ENCODE measurements around the gene TRAPPC5.

TRAPPC5 gene

GRCh38 chr19:7661744-7662538 is 18.7 kb upstream of the TRAPPC5 start:
- no peak for DNase-seq (ENCODE audit: extremely low spot score)
- ChIA-PET CTCF (interaction anchor here (1.0 kb wide), 1 partner anchor 10 kb away, joined by 4 read pairs; no protein-coding TSS in a partner anchor), POLR2A (interaction anchor here (2.2 kb wide), 1 partner anchor 19 kb away, joined by 7 read pairs; the partner anchor contains the start of gene TRAPPC5)
- TF ChIP-seq CTBP1 (IDR thresholded peaks at IDR 0.05; ENCODE audit: borderline replicate concordance) (no peak), ARNT (IDR thresholded peaks at IDR 0.05) (no peak)

- no peak for DNase-seq (ENCODE audit: extremely low spot score)
- TF ChIP-seq CTBP1 (IDR thresholded peaks at IDR 0.05; ENCODE audit: borderline replicate concordance) (no peak), PKNOX1 (IDR thresholded peaks at IDR 0.05) (no peak), BHLHE40 (IDR thresholded peaks at IDR 0.05; ENCODE audit: borderline replicate concordance) (no peak), ZNF384 (IDR thresholded peaks at IDR 0.05) (no peak), SP1 (IDR thresholded peaks at IDR 0.05) (no peak), SUZ12 (IDR thresholded peaks at IDR 0.05) (no peak), NFRKB (IDR thresholded peaks at IDR 0.05) (no peak), LEF1 (IDR thresholded peaks at IDR 0.05; ENCODE audit: borderline replicate concordance) (no peak), ELF4 (IDR thresholded peaks at IDR 0.05) (no peak), L3MBTL2 (conservative IDR thresholded peaks at IDR 0.05) (no peak), FOXK2 (IDR thresholded peaks at IDR 0.05) (no peak), ARNT (IDR thresholded peaks at IDR 0.05) (no peak), FOXA1 (IDR thresholded peaks at IDR 0.05) (no peak), FOXM1 (IDR thresholded peaks at IDR 0.05; ENCODE audit: borderline replicate concordance) (no peak)
- ChIA-PET CTCF (no interaction called here), POLR2A (interaction anchor here (2.2 kb wide), 1 partner anchor 18 kb away, joined by 7 read pairs; the partner anchor contains the start of gene TRAPPC5)
Observed at GRCh38 chr19:7662657-7663056, 18.0 kb upstream of the TRAPPC5 start.

GRCh38 chr19:7663706-7664105 is 16.9 kb upstream of the TRAPPC5 start:
- CTCF ChIA-PET, result no interaction called here
- DNase-seq (ENCODE audit: extremely low spot score), result no peak
- POLR2A ChIA-PET, result no interaction called here
- TF ChIP-seq FOXK2 (IDR thresholded peaks at IDR 0.05) (no peak), CTBP1 (IDR thresholded peaks at IDR 0.05; ENCODE audit: borderline replicate concordance) (no peak), BHLHE40 (IDR thresholded peaks at IDR 0.05; ENCODE audit: borderline replicate concordance) (no peak), ZNF384 (IDR thresholded peaks at IDR 0.05) (no peak), PKNOX1 (IDR thresholded peaks at IDR 0.05) (no peak), HDGF (IDR thresholded peaks at IDR 0.05; ENCODE audit: borderline replicate concordance) (no peak), FOXM1 (IDR thresholded peaks at IDR 0.05; ENCODE audit: borderline replicate concordance) (no peak)

GRCh38 chr19:7665076-7665475 is 15.6 kb upstream of the TRAPPC5 start:
- CTCF ChIA-PET, result no interaction called here
- no peak for DNase-seq (ENCODE audit: extremely low spot score)
- TF ChIP-seq NFRKB (IDR thresholded peaks at IDR 0.05) (no peak), SP1 (IDR thresholded peaks at IDR 0.05) (no peak), BHLHE40 (IDR thresholded peaks at IDR 0.05; ENCODE audit: borderline replicate concordance) (no peak), HDGF (IDR thresholded peaks at IDR 0.05; ENCODE audit: borderline replicate concordance) (no peak), LEF1 (IDR thresholded peaks at IDR 0.05; ENCODE audit: borderline replicate concordance) (no peak)
- POLR2A ChIA-PET, result interaction anchor here (1.2 kb wide), 1 partner anchor 16 kb away, joined by 3 read pairs; the partner anchor contains the start of gene TRAPPC5

- POLR2A ChIA-PET, result interaction anchor here (1.0 kb wide), 1 partner anchor 8 kb away, joined by 3 read pairs; no protein-coding TSS in a partner anchor
- DNase-seq (ENCODE audit: extremely low spot score), result no peak
- TF ChIP-seq TARDBP (IDR thresholded peaks at IDR 0.05), result no peak
- no peak for TF ChIP-seq ARNT (IDR thresholded peaks at IDR 0.05)
- TF ChIP-seq ZNF384 (IDR thresholded peaks at IDR 0.05), result no peak
- TF ChIP-seq SUZ12 (IDR thresholded peaks at IDR 0.05), result no peak
- TF ChIP-seq L3MBTL2 (conservative IDR thresholded peaks at IDR 0.05), result no peak
- no peak for TF ChIP-seq BHLHE40 (IDR thresholded peaks at IDR 0.05; ENCODE audit: borderline replicate concordance)
- no peak for TF ChIP-seq LEF1 (IDR thresholded peaks at IDR 0.05; ENCODE audit: borderline replicate concordance)
- CTCF ChIA-PET, result interaction anchor here (1.2 to 1.6 kb wide), 2 partner anchors 12 to 16 kb away, joined by 3 to 9 read pairs; partner anchors contain the start of gene TRAPPC5
Observed at GRCh38 chr19:7668842-7669241, 11.8 kb upstream of the TRAPPC5 start, which contains the start of gene RETN. Gene RETN, plus strand, starts transcription at chr19:7669049. Its CDS starts 278 bp downstream, at chr19:7669327.

GRCh38 chr19:7669641-7670040 is 11.0 kb upstream of the TRAPPC5 start:
- ChIA-PET POLR2A (interaction anchor here (1.0 to 1.2 kb wide), 2 partner anchors 9 to 11 kb away, joined by 3 to 4 read pairs; partner anchors contain the start of gene TRAPPC5), CTCF (interaction anchor here (0.6 to 1.6 kb wide), 2 partner anchors 11 to 156 kb away, joined by 4 to 9 read pairs; partner anchors contain the start of gene TRAPPC5)
- TF ChIP-seq L3MBTL2 (conservative IDR thresholded peaks at IDR 0.05), result no peak
- no peak for TF ChIP-seq ELF4 (IDR thresholded peaks at IDR 0.05)
- no peak for TF ChIP-seq PKNOX1 (IDR thresholded peaks at IDR 0.05)
- no peak for TF ChIP-seq ARNT (IDR thresholded peaks at IDR 0.05)
- TF ChIP-seq TARDBP (IDR thresholded peaks at IDR 0.05), result no peak
- TF ChIP-seq BHLHE40 (IDR thresholded peaks at IDR 0.05; ENCODE audit: borderline replicate concordance), result no peak
- no peak for TF ChIP-seq FOXK2 (IDR thresholded peaks at IDR 0.05)
- no peak for TF ChIP-seq CTBP1 (IDR thresholded peaks at IDR 0.05; ENCODE audit: borderline replicate concordance)
- no peak for DNase-seq (ENCODE audit: extremely low spot score)

All from HEK293T (cell line).